ENCODE results near the gene CLPSL1.

The CLPSL1 gene

GRCh38 chr6:35780719-35781118, at the start of gene CLPSL1:
Gene CLPSL1, plus strand, starts transcription at chr6:35781019. Its CDS starts 92 bp downstream, at chr6:35781111.
- DNase-seq, result no peak
- Histone ChIP-seq H3F3A (ENCODE audit: insufficient read depth, low read length) (no peaks in the 10 kb centered on the region), H3K27ac (ENCODE audit: low read length) (no peak within 1 kb of the TSS), H3K9me3 (replicated peaks; ENCODE audit: insufficient read depth, low read length) (no peaks in the 10 kb centered on the region), H3K4me3 (ENCODE audit: low read length) (no peak within 1 kb of the TSS), H3K9me2 (replicated peaks; ENCODE audit: insufficient read depth, low read length) (no peaks in the 10 kb centered on the region), H3K9ac (ENCODE audit: low read length) (no peak within 1 kb of the TSS), H4K20me1 (ENCODE audit: insufficient read depth, low read length) (no peaks in the 10 kb centered on the region), H3K4me2 (ENCODE audit: low read depth, low read length) (no peak within 1 kb of the TSS), H3K36me3 (replicated peaks; ENCODE audit: insufficient read depth, low read length) (no peaks in the 10 kb centered on the region), H2AFZ (ENCODE audit: low read length) (no peak within 1 kb of the TSS), H3K4me1 (ENCODE audit: low read length) (no peaks in the 10 kb centered on the region), H3K27me3 (replicated peaks; ENCODE audit: insufficient read depth, low read length) (peaks cover 8% of the 10 kb centered on the region), H3K79me2 (ENCODE audit: low read length) (no peaks in the 10 kb centered on the region)
- TF ChIP-seq EZH2 (optimal IDR thresholded peaks at IDR 0.05; ENCODE audit: low read depth, low read length) (no peak), EZH2phosphoT487 (IDR thresholded peaks at IDR 0.05; ENCODE audit: low read length) (no peak), CTCF (IDR thresholded peaks at IDR 0.05; ENCODE audit: low read length) (no peak)

- Histone ChIP-seq H3F3A (ENCODE audit: insufficient read depth, low read length) (peaks cover 35% of the 10 kb centered on the region), H3K4me3 (ENCODE audit: low read length) (peak overlapping the region; percentile 96), H3K79me2 (ENCODE audit: low read length) (no peaks in the 10 kb centered on the region), H3K36me3 (replicated peaks; ENCODE audit: insufficient read depth, low read length) (no peaks in the 10 kb centered on the region), H3K27ac (ENCODE audit: low read length) (peak overlapping the region; percentile 79), H3K9ac (ENCODE audit: low read length) (peak overlapping the region; percentile 81), H3K9me3 (replicated peaks; ENCODE audit: insufficient read depth, low read length) (no peaks in the 10 kb centered on the region), H3K4me2 (ENCODE audit: low read depth, low read length) (peak overlapping the region; percentile 85), H3K4me1 (ENCODE audit: low read length) (peaks cover 34% of the 10 kb centered on the region), H4K20me1 (ENCODE audit: insufficient read depth, low read length) (no peaks in the 10 kb centered on the region), H3K27me3 (replicated peaks; ENCODE audit: insufficient read depth, low read length) (no peaks in the 10 kb centered on the region), H2AFZ (ENCODE audit: low read length) (peak overlapping the region; percentile 94), H3K9me2 (replicated peaks; ENCODE audit: insufficient read depth, low read length) (no peaks in the 10 kb centered on the region)
- DNase-seq, result peak; percentile 84
- TF ChIP-seq EZH2 (optimal IDR thresholded peaks at IDR 0.05; ENCODE audit: low read depth, low read length), result no peak
- TF ChIP-seq CTCF (IDR thresholded peaks at IDR 0.05; ENCODE audit: low read length), result no peak
- TF ChIP-seq EZH2phosphoT487 (IDR thresholded peaks at IDR 0.05; ENCODE audit: low read length), result no peak
Observed at GRCh38 chr6:35731414-35731735, 49.4 kb upstream of the CLPSL1 start.

- peak overlapping the region; percentile 79 for H3K27ac ChIP-seq (ENCODE audit: low read length)
- no peaks in the 10 kb centered on the region for H3K79me2 ChIP-seq (ENCODE audit: low read length)
- H3K9ac ChIP-seq (ENCODE audit: low read length), result peak overlapping the region; percentile 81
- DNase-seq, result peak; percentile 88
- H3K4me2 ChIP-seq (ENCODE audit: low read depth, low read length), result peak overlapping the region; percentile 85
- no peaks in the 10 kb centered on the region for H4K20me1 ChIP-seq (ENCODE audit: insufficient read depth, low read length)
- H3F3A ChIP-seq (ENCODE audit: insufficient read depth, low read length), result peaks cover 35% of the 10 kb centered on the region
- no peaks in the 10 kb centered on the region for H3K36me3 ChIP-seq (replicated peaks; ENCODE audit: insufficient read depth, low read length)
- no peaks in the 10 kb centered on the region for H3K9me2 ChIP-seq (replicated peaks; ENCODE audit: insufficient read depth, low read length)
- H3K4me1 ChIP-seq (ENCODE audit: low read length), result peaks cover 31% of the 10 kb centered on the region
- no peaks in the 10 kb centered on the region for H3K27me3 ChIP-seq (replicated peaks; ENCODE audit: insufficient read depth, low read length)
- H3K9me3 ChIP-seq (replicated peaks; ENCODE audit: insufficient read depth, low read length), result no peaks in the 10 kb centered on the region
- H3K4me3 ChIP-seq (ENCODE audit: low read length), result peak overlapping the region; percentile 96
- H2AFZ ChIP-seq (ENCODE audit: low read length), result peak overlapping the region; percentile 94
- TF ChIP-seq CTCF (IDR thresholded peaks at IDR 0.05; ENCODE audit: low read length), result peak; percentile 10; the same call in 1 of the 2 replicates
- TF ChIP-seq EZH2 (optimal IDR thresholded peaks at IDR 0.05; ENCODE audit: low read depth, low read length), result no peak
- no peak for TF ChIP-seq EZH2phosphoT487 (IDR thresholded peaks at IDR 0.05; ENCODE audit: low read length)
Observed at GRCh38 chr6:35731736-35732532, 48.9 kb upstream of the CLPSL1 start.
